IPS DF 19.7 (cell line): ENCODE data around the gene TNPO3.
"Not testable (repeated sequence)": the region's sequence is repeated elsewhere in the genome, so short reads cannot be mapped to it uniquely, and the experiment has no call there.

ENCODE experiments used
- DNase-seq: peaks from one replicate; pipeline ENCODE4 v3.0.0-alpha.2; 2013; ENCODE audit warnings: low read depth, low spot score

TNPO3 gene

DNA sequence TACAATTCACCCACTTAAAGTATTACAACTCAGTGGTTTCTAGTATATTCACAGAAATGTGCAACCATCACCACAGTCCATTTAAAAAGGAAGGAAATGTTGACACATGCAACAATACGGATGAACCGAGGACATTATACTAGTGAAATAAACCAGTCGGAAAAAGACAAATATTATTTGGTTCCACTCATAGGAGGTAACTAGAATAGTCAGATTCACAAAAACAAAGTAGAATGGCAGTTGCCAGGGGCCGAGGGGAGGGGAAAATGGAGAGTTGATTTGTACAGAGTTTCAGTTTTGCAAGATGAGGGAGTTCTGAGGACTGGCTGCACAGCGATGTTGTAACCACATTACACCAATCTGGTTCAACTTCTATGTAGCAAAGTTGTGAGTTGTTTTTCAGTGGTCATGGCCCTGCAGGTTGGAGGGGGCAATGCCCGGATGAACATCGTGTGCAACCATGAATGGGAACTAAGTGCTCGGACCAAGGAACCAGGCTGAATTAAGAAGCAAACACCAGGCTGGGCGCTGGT is 17.6 kb upstream of the TNPO3 start:
- no peak for DNase-seq

DNA sequence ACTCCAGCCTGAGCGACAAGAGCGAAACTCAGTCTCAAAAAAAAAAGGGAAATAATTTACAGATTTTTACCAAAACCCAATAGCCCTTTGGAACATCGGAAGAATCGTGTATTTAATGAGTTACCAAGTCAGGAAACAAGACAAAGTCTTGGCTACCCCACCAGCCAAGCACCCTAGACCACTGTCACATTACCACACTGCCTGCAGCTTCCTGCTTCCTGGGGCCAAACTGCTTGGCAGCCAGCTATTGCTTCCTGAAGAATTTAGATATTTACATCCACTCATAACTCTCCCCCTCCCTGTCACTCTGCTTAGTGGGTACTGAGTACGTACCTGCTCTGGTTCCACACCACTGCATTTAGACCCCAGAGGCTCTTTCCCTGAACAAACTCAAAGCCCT is 14.1 kb upstream of the TNPO3 start:
- no peak for DNase-seq

DNA sequence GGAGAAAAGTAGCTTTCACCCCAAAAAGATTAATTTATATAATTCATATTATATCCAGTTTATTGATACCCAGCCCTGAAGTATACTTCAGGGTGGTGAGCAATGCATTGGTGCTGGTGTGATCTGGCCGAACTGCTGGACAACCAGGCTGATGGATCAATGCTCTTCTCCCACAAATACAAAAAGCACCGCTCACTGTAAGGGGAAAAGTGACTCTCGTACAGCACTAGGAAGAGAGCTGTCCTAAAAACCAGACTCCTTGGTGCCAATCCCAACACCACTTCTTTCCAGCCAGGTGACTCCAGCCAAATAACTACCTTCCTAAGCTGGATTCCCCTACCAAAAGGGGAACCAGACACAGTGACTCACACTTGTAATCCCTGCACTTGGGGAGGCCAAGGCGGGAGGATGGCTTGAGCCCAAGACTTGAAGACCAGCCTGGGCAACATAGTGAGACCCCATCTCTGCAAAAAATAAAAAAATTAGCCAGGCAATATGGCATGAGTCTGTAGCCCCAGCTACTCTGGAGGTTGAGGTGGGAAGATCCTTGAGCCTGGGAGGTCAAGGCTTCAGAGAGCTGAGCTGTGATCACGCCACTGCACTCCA is 13.1 kb upstream of the TNPO3 start:
- DNase-seq, result no peak

DNA sequence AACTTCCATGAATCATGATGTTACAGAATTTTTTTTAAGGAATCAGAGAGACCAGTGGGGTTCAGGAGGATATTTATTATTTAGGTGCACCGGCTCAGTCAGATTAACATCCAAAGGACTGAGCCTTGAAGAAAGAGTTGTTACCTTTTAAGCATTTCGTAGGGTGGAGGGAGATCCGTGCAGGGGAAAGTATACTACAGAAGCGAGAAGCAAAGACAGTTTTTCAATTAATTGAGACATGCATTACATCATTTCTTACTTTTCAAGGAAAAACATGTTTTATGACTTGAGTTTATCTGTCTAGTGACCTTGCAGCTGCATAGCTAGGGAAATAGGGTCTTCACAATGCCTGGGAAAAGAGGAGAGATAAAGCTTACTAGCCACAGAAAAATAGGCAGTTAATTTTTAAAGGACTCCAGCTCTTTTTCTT is 12.2 kb upstream of the TNPO3 start:
- DNase-seq, result not testable (repeated sequence)

DNA sequence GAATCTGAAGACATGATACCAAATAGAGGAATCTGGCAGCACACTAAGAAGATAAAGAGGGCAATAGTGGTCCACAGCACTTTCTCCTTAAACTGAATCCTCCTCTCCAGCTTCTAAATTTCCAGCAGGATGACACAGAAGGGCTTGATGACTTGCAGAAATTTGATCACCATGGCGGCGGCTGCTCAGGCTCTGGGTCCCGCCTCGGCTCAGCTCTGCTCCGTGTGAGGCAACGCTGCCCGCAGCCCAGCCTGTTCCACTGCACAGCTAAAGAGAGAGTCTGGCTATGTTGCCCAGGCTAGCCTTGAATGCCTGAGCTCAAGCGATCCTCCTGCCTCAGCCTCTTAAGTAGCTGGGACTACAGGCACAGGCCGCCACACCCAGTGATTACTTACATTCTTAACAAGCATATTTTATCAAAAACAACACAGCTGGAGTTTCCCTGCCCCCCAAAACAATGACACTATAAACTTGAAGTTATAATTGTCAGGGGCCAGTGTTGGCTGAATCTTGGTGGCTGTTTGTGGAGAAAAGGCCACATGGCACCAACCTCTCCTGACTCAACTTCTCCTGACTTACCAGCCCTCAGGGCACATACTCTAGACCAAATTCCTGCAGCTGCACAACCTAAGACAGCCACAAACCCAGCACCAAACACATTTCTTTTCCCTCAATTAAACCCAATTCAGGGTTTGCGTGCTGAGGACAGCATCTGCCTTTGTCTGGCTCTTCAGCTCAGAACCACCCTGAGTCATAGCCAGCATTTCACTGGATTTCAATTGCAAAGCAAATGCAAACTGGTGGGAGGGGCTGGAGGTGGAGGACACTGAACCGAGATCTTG is 11.6 kb upstream of the TNPO3 start:
- DNase-seq, result peak; percentile 78

DNA sequence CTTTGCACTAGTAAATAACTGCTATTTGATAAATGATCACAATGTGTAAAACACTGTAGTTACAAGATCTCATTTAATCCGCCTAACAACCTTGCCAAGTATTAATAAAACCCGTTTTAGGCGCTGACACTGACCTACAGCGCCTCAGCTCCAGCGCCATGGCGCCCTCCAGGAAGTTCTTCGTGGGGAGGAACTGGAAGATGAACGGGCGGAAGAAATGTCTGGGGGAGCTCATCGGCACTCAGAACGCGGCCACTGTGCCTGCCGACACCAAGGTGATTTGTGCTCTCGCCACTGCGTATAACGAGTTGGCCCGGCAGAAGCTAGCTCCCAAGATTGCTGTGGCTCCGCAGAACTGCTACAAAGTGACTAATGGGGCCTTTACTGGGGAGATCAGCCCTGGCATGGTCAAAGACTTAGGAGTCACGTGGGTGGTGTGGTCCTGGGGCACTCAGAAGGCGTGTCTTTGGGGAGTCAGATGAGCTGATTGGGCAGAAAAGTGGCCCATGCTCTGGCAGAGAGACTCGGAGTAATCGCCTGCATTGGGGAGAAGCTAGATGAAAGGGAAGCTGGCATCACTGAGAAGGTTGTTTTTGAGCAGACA is 1.1 kb upstream of the TNPO3 start:
- no peak for DNase-seq

DNA sequence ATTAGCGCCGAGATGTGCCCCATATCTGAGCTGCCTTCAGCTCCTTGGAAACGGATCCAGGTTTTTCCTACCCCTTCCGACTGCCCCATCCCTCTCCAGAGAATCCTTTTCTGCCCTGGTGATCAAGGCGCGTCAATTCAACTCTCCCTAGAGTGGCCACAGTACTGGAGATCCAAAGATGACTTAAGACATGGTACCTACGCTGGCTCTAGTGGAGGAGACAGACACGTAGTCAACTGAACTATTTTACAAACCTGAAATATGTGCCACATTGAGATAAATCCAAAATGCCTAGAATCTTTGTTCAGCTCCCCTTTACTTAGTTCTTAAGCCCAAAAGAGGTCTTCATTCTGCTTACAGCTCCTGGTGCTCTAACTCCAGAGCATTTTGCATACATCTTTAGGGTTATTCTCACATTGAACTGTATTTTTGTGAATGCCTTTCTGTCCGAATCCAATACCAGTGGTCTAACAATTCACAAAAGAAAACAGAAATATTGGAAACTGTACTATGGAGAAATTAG is 444 bp upstream of the TNPO3 start:
- no peak for DNase-seq

DNA sequence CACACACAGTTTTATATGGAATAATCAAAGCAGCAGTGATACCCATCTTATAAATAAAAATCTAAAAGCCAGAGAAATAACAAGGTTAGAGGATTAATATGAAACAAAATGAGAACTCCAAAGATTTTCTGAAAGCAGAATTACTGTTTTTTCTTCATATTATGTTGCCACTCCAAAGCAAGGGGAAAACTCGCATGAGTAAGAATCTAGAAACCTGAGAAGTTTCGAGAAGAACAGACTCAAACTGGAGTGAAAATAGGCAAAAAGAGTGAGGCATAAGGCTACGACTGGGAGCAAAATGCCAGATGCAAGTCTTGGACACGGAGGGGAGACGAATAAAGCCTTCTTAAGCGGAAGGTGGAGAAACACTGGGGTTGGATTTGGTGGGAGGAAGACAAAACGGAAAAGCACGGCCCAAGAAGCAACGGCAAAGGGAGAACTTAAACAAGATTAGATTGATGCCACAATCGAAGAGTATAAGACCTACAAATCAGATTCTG is 923 bp downstream of the TNPO3 start:
- no peak for DNase-seq

DNA sequence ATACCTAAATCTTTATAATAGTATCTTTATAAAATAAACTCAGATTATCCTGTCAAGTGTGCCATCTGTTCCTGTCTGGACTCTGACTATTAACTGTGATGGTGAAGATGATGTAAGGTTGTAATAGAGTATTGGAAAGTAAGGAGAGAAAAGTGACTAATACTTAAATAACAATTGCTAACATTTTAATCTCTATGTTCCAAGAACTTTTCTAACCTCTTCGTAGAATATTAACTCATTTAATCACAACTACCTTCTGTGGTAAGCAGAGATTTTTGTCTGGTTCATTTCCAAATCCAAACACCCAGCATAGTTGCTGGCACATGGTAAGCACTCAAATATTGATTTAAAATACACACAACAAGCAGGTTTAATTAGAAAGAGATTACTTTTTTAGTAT is 2.5 kb downstream of the TNPO3 start:
- DNase-seq, result no peak

DNA sequence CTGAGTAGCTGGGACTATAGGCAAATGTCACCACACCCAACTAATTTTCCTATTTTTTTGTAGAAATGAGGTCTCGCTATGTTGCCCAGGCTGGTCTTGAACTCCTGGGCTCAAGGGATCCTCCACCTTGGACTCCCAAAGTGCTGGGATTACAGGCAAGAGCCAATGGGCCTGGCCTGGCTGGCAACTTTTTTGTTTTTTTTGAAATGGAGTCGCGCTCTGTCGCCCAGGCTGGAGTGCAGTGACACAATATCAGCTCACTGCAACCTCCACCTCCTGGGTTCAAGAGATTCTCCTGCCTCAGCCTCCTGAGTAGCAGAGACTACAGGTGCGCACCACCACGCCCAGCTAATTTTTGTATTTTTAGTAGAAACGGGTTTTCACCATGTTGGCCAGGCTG is 3.5 kb downstream of the TNPO3 start:
- not testable (repeated sequence) for DNase-seq

DNA sequence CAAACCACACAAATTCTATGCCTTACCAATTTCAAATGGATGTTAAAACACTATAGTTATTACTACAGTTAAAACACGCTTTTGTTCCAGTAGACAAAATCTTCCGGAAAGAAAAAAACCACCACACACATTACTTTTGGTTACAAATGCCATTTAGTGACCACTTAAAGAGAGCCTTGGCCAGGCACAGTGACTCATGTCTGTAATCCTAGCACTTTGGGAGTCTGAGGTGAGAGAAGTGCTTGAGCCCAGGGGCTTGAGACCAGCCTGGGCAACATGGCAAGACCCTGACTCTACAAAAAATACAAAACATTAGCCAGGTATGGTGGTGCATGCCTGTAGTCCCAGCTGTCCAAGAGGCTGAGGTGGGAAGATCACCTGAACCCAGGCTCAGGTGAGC is 7.2 kb downstream of the TNPO3 start:
- DNase-seq, result no peak

DNA sequence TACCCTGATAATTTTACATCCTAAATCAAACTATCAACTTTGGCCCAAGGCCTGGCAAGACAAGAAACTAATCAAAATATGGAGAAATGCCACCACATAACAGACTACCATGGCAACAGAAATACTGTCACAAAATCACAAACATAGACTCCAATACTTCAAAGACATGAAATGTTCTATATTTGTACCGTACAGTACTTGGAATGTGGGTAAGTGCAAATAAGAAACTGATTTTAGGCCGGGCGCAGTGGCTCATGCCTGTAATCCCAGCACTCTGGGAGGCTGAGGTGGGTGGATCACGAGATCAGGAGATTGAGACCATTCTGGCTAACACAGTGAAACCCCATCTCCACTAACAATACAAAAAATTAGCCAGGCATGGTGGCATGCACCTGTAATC is 9.2 kb downstream of the TNPO3 start:
- no peak for DNase-seq

DNA sequence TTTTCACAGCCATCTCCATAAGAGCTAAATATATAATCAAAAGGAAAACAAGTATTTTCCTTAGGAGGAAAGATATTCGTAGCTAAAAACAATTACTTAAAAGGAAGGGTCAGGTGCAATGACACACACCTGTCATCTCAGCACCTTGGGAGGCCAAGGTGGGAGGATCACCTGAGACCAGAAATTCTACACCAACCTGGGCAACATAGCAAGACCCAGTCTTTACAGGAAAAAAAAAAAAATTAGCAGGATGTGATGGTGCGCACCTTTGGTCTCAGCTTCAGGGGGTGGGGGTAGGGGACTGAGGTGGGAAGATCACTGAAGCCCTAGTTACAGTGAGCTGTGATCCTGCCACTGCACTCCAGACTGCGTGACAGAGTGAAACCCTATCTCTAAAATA is 11.9 kb downstream of the TNPO3 start:
- DNase-seq, result no peak

DNA sequence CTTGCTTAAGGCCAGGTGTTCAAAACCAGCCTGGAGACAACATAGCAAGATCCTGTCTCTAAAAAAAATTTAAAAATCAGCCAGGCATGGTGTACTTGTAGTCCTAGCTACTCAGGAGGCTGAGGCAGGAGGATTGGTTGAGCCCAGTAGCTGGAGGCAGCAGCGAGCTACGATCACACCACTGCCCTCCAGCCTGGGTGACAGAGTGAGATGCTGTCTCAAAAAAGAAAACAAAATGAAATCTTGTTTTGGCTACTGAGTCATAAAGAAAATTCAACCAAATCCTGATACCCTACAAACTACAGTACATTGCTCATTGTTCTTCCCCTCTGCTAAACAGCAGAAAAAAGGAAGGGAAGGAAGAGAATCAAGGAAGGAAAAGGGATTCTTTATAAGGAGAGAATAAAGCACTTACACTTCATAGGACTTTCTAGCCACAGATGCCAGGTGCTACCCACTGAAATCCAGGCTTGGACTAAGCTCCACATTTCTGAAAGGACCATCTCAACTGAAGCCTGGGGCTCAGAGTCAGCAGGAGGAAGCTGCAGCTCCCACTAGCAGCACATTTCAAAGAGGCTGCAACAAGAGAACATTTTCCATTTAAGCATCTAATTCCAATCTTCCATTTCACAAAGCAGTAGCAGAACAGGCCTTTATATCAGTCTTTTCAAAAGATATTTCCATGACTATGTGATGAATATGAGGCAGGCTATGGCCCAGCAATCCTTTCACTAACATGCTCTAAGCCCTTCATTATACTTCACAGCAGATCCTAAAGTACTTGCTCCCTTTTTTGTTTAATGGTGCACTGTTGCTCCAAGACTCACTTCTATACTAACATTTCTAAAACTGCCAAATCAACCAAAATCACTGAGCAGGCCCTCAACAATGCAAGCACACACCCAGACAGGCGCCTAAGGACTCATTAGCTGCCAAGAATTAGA is 13.5 kb downstream of the TNPO3 start:
- DNase-seq, result no peak

DNA sequence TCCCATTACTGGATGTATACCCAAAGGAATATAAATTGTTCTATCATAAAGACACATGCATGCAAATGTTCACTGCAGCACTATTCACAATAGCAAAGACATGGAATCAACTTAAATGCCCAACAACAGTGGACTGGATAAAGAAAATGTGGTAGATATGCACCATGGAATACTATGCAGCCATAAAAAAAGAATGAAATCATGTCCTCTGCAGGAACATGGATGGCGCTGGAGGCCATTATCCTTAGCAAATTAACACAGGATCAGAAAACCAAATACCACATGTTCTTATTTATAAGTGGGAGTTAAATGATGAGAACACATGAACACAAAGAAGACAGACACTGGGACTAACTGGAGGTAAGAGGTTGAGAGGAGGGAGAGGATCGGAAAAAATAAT is 16.4 kb downstream of the TNPO3 start:
- DNase-seq, result not testable (repeated sequence)

DNA sequence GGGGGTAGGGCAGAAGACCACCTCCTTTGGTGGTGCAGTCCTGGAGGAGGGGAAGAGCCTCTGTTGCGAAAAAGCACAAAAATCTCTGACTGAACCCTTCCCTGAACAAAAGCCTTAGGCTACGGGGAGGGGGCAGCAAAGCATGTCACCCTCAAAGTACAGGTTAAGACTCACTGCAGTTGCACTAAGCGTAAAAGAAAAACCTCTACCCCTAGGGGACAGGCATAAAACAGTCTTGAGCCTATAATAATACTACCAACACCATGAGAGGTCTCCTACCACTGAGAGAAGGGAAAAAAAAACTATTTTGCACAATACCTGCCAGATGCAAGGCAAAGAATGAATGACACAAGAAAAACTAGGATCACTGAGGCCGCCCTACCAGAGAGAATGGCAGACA is 17.3 kb downstream of the TNPO3 start:
- DNase-seq, result no peak

DNA sequence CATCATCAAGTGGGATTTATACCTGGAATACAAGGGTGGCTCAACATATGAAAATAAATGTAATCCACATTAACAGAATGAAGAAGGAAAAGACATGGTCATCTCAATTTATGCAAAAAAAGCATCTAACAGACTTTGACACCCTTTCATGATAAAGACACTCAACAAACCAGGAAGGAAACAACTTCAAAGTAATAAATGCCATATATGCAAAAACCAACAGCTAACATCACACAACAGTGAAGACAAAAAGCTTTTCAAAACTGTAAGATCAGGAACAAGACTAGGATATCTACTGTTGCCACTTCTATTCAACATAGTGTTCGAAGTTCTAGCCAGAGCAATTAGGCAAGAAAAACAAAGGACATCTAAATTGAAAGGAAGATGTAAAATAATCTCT is 22.9 kb downstream of the TNPO3 start:
- DNase-seq, result no peak

DNA sequence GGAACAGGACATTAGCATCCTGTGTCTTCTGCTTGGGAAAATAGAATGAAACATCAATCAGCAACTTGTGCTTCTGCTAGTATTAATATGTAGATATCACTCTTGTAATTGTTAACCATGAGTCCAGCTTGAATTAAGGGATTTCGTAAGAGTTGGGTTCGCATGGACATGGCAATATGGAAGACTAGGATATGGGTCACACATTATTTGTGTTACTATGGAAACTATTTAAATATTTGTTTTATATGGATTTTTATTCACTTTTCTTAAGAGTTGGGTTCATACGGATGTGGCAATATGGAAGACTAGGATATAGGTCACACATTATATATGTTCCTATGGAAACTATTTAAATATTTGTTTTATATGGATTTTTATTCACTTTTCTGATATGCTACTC is 24.5 kb downstream of the TNPO3 start:
- DNase-seq, result no peak

DNA sequence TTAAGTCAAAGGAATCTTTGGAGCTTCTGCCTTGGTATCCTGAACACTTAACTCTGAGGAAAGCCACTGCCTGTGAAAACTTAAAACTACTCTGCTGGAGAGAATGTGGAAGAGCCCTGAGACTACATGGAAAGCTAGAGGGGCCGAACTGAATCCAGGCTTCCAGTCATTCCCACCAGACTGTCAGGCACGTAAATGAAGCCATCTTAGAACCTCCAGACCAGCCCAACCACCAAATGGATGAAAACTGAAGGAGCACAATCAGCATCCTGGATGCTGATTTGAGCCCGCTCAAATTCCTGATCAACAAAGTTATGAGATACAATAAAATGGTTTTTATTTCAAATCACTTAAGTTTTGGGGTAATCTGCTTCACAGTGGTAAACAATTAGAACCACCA is 30.8 kb downstream of the TNPO3 start:
- no peak for DNase-seq

DNA sequence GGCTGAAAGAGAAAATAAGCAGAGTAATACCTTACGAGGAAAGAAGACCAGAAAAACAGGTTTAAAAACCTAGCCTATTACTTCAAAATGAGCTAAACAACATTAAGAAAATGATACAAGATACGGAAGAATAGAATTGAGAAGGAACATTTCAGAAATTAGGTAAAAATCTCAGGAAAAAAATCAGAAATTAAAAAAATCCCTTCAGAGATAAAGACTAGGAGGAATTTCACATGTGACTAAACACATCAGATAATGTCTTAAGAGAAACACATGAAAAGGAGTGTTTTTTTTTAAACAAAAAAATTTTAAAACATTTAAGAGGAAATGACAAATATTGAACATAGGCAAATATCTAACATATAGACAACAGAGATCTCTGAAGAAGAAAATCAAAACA is 33.3 kb downstream of the TNPO3 start:
- DNase-seq, result no peak

DNA sequence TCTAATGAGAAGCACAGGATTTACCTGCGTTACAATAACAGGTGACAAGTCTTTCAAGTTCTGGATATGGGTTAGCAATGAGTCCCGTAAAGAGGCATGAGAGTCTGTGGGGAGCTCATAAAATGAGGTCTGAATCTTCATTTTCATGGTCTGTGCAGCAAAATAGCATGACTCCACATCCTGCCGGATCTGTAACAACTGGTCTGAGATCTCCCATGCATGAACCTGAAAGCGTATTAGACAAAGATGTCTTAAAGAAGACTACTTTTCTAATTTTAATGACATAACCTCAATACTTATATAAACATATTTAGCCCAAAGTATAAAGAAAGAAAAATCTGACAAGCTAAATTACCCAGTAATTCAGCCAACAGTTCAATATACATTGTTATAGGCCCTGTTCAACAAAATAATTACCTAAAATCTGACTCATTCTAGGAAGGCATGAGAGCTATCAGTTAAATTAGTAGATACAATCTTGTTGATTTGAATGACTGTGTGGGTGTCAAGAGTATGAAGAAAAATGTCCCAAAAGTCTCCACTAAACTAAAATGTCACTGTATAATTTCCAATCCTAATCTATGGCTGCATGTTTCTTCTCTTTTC is 36.9 kb downstream of the TNPO3 start:
- no peak for DNase-seq
